BE2C (cell line): Measurements from ENCODE around the gene C5orf52.

Experiments used
- DNase-seq: peaks from one replicate; pipeline ENCODE4 v3.0.0-alpha.2; 2020
- H3K27me3 ChIP-seq: fragments of 250-450 bp; sonication (Bioruptor Pico); 2 replicates; pipeline ENCODE4 v1.5.1; 2020; ENCODE audit warnings: mild to moderate bottlenecking
- H3K36me3 ChIP-seq: fragments of 250-450 bp; sonication (Bioruptor Pico); 2 replicates; pipeline ENCODE4 v1.5.1; 2020; ENCODE audit warnings: mild to moderate bottlenecking
- H3K4me1 ChIP-seq: fragments of 250-450 bp; sonication (Bioruptor Pico); 2 replicates; pipeline ENCODE4 v1.5.1; 2020
- H3K4me3 ChIP-seq: 2 replicates; pipeline ENCODE4 v1.5.1; 2011; ENCODE audit warnings: low read depth, low read length
- H3K9me3 ChIP-seq: fragments of 250-450 bp; sonication (Bioruptor Pico); 2 replicates; pipeline ENCODE4 v1.5.1; 2020
- CTCF ChIP-seq: IDR thresholded peaks from 2 replicates; pipeline ENCODE4 v1.5.1; 2012; ENCODE audit warnings: mild to moderate bottlenecking, low read depth, low read length

The C5orf52 gene

DNA sequence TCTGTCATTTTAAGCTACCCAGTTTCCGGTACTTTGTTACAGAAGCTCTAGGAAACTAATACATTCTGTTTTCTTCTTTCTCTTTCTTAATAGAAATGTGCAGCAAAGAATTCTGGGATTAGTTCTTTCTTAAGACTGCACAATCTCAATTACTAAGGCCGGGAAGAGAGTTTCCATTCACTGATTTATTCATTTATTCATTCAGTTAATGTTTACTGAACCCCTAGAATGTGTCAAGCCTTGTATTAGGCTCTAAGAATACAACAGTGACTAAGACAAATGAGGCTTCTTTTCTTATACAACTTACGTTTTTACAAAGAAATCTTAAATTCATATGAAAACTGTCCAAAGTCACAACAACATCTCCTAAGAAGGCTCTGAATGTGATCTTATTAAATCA is 32.4 kb downstream of the C5orf52 start:
- Histone ChIP-seq H3K4me1 (no peaks in the 10 kb centered on the region), H3K36me3 (no peaks in the 10 kb centered on the region), H3K9me3 (no peaks in the 10 kb centered on the region; the same call in 1 of the 2 replicates), H3K4me3 (no peak overlapping the region), H3K27me3 (peaks cover 11% of the 10 kb centered on the region; the same call in 1 of the 2 replicates)
- no peak for TF ChIP-seq CTCF
- DNase-seq: no peak

GRCh38 chr5:157708866-157709265 is 37.5 kb downstream of the C5orf52 start:
- H3K4me3 ChIP-seq: no peak overlapping the region
- no peaks in the 10 kb centered on the region for H3K36me3 ChIP-seq
- H3K4me1 ChIP-seq: no peaks in the 10 kb centered on the region
- DNase-seq: no peak
- no peaks in the 10 kb centered on the region for H3K9me3 ChIP-seq
- peaks cover 24% of the 10 kb centered on the region for H3K27me3 ChIP-seq
- TF ChIP-seq CTCF: no peak

DNA sequence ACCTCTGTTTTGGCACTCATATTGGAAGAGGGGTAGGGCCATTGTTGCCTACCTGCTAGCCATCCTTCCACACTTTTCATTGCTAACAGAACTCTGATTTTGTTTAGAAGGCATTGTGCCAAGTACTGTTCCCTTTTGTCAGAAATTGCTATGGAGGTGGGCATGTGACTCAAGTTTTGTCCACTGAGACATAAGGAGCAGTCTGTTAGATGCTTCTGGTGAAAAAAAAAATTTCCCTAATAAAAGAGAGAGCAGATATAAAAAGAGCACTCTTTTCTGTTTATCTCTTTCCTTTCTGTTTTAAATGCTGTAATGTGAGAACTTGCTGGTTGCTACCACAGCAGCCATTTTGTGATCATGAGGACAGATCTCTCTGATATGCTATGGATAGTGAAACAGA is 38.0 kb downstream of the C5orf52 start:
- peaks cover 22% of the 10 kb centered on the region for H3K27me3 ChIP-seq
- H3K9me3 ChIP-seq: no peaks in the 10 kb centered on the region
- no peaks in the 10 kb centered on the region for H3K36me3 ChIP-seq
- no peaks in the 10 kb centered on the region for H3K4me1 ChIP-seq
- H3K4me3 ChIP-seq: no peak overlapping the region
- no peak for TF ChIP-seq CTCF
- no peak for DNase-seq

DNA sequence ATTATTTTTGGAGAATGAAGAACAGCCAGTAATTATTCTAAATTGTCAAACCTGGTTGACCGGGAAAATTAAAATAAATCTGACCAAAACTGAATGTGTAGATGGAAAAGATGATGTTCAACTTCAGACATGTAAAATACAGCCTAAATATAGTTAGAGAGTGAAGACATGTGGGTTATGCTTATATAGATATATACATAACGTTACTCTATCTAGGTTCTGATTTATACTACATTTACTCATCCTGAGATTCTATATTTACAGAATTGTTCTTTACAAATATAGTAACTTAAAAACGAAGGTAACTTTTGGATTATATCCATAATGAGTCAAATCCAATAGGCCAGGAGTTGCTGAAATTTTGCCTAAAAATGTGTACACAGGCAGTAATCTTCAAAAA is 39.1 kb downstream of the C5orf52 start:
- Histone ChIP-seq H3K9me3 (no peaks in the 10 kb centered on the region), H3K36me3 (no peaks in the 10 kb centered on the region), H3K27me3 (peaks cover 13% of the 10 kb centered on the region), H3K4me1 (no peaks in the 10 kb centered on the region), H3K4me3 (no peak overlapping the region)
- TF ChIP-seq CTCF: no peak
- DNase-seq: no peak

- no peak for TF ChIP-seq CTCF
- Histone ChIP-seq H3K27me3 (peaks cover 13% of the 10 kb centered on the region), H3K9me3 (no peaks in the 10 kb centered on the region), H3K36me3 (no peaks in the 10 kb centered on the region), H3K4me3 (no peak overlapping the region), H3K4me1 (no peaks in the 10 kb centered on the region)
- no peak for DNase-seq
Observed at GRCh38 chr5:157710882-157711281, 39.5 kb downstream of the C5orf52 start.

DNA sequence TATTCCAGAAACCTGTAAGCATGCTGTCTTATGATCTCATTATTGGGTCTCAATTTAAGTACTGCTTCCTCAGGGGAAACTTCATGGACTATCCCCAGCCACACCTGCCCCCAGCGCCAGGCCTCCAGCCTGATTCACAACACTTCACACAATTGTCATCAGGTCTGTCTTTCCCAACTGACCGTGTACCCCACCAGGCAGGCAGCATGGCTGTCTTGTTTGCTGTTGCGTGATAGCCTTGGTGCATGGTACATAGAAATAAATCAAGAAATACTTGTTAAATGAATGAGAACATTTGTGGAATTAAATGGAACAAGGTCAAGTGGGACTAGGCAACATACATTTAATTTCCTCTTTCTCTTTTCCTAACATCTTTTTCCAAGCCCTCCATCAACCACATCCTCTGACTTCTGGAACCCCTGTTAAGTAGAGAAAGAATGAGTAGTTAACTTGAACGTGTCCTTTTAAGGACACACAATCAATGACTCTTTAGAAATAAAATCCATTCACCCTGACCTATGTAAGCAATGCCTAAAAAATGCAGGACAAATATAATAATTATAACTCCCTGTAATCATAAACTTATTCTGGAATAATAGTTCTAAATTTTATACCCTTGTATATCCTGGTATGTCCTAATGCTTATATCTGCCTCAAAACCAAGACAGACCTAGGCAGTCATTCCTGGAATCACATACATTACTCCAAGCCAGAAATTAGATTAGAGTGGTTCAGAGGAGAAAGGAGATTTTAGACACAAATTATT is 42.7 kb downstream of the C5orf52 start:
- H3K9me3 ChIP-seq: no peaks in the 10 kb centered on the region
- peaks cover 13% of the 10 kb centered on the region for H3K27me3 ChIP-seq
- no peak overlapping the region for H3K4me3 ChIP-seq
- no peaks in the 10 kb centered on the region for H3K36me3 ChIP-seq
- DNase-seq: no peak
- H3K4me1 ChIP-seq: no peaks in the 10 kb centered on the region
- no peak for TF ChIP-seq CTCF
